G401 (cell line): Measurements from ENCODE around the gene B4GALNT4. TPM values are rescaled to one million over a fixed set of nuclear protein-coding genes. Genes with fewer than 3 reads are reported as not detected.

ENCODE experiments used
- DNase-seq: peaks from one replicate; pipeline ENCODE4 v3.0.0-alpha.2; 2015; ENCODE audit warnings: low spot score
- in situ Hi-C: cut with HindIII; loops from 2 replicates; pipeline ENCODE4 v1.10.0; 2016; ENCODE audit warnings: low sequenced_read_pairs, mixed read lengths
- total RNA-seq: library from RNA; depleted of rRNA; stranded (reverse); fragments of >200 nt; shearing (Covaris generic); gene quantifications from 2 replicates; pipeline ENCODE4 v1.2.3, GENCODE V29; 2014

B4GALNT4 gene
- total RNA-seq, 1 experiment from 2014 or later, result 32.1 TPM

DNA sequence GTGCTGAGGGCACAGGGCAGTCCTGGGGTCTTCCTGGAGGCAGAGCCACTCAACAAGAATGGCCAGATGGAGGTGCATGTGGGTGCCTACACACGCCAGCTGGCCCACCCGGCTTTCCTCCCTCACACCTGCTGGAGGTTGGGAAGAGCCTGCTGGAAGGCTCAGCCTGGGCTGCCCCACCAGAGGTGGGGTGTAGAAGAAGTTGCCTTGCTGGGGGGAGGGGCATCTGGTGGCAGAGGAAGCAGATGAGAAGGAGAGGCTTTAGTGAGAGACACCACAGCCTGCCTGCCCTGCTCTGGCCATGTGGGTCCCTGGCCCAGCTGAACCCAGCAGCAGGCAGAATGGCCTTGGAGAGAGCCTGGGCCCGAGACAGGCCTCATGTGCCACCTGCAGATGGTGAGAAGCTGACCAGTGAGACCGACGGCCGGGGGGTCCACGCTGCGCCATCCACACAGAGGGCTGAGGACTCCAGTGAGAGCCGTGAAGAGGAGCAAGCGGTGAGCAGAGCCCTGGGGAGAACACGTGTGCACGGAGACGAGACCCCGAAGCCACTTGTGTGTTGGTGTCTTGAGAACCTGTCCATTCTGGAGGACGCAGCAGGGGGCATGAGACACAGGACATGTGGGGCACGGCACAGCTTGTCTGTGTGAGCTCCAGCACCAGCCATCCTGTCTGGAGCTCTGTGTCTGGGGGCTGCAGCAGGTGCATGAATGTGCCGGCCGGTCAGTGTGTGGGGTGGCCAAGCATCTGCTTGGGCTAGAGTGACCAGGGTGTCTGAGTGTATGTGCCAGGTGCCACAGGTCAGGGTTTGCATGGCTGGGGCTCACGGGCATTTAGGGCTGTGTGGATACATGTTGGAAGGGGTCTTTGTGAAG lies 2.7 kb downstream of the B4GALNT4 start:
- DNase-seq, result no peak

GRCh38 chr11:372809-373715 lies 3.8 kb downstream of the B4GALNT4 start:
- in situ Hi-C loops, result no loop called here
- DNase-seq, result no peak

More for the DNA sequence above, 2.7 kb downstream of the B4GALNT4 start:
- in situ Hi-C loops, result no loop called here

DNA sequence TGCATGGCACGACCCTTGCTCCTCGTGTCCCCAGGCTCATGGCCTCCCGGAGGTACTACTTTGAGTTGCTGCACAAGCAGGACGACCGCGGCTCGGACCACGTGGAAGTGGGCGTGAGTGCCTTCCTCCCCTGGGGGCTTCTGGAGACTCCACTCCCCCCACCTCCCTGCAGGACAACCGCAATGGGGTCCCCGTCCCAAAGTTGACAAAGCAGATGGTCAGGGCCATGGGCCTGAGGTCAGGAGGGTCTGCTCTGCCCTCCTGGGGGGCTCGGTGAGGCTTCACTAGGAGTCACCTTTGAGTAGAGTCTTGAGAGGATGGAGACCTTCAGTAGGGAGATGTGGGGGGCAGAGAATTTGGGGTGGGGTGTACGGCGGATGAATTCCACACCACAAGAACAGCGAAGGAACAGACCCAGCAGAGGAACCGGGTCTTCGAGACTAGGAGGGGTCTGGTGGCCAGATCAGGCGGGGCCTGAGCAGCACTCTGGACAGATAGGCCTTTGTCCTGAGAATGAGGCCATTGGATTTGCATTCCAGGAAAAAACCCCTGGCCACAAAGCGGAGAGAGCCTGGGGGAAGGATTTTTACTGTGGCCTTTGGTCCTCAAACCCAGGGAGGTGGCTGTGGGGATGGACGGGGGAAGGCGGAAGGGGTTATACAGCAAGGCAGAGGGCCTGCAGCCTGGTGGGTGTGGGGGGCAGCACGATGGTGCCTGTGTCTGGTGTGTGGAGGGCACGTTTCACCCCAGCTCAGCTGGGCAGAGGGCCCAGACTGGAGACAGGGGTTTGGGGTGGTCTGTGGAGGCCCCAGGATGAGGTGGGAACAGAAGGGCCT lies 4.6 kb downstream of the B4GALNT4 start:
- DNase-seq, result no peak
- in situ Hi-C loops, result no loop called here

DNA sequence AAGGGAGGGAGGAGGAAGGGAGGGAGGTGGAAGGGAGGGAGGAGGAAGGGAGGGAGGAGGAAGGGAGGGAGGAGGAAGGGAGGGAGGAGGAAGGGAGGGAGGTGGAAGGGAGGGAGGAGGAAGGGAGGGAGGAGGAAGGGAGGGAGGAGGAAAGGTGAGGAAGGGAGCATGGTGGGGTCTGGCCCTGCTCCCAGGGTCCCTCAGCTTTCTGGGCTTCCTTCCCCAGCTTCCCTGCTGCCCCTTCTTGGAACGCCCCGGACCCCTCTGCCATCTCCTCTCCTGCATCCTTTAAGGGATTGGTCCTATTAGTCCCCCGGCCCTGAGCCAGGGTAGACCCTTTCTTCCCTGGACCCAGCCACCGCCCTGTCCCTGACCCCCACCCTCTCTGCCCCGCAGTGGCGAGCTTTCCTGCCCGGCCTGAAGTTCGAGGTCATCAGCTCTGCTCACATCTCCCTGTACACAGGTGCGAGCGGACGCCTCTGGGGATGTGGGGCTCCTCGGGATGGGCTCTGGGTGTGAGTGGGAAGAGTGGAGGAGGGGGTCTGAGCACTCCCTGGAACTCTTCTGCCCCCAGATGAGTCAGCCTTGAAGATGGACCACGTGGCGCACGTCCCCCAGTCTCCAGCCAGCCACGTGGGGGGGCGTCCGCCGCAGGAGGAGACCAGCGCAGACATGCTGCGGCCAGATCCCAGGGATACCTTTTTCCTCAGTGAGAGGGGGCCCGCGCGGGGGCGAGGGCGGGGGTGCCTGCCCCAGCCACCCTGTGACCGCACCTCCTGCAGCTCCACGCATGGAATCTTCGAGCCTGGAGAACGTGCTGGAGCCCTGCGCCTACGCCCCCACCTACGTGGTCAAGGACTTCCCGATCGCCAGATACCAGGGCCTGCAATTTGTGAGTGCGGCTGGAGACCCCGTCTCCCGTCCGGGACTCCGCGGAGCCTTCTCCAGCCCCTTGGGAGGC lies 6.0 kb downstream of the B4GALNT4 start:
- in situ Hi-C loops, result no loop called here
- DNase-seq, result no peak

GRCh38 chr11:376531-377173 lies 7.4 kb downstream of the B4GALNT4 start:
- in situ Hi-C loops, result no loop called here
- DNase-seq, result no peak

- in situ Hi-C loops, result no loop called here
- no peak for DNase-seq
Observed at GRCh38 chr11:377174-377865, 8.0 kb downstream of the B4GALNT4 start.

GRCh38 chr11:377883-378500 lies 8.7 kb downstream of the B4GALNT4 start:
- in situ Hi-C loops, result no loop called here

DNA sequence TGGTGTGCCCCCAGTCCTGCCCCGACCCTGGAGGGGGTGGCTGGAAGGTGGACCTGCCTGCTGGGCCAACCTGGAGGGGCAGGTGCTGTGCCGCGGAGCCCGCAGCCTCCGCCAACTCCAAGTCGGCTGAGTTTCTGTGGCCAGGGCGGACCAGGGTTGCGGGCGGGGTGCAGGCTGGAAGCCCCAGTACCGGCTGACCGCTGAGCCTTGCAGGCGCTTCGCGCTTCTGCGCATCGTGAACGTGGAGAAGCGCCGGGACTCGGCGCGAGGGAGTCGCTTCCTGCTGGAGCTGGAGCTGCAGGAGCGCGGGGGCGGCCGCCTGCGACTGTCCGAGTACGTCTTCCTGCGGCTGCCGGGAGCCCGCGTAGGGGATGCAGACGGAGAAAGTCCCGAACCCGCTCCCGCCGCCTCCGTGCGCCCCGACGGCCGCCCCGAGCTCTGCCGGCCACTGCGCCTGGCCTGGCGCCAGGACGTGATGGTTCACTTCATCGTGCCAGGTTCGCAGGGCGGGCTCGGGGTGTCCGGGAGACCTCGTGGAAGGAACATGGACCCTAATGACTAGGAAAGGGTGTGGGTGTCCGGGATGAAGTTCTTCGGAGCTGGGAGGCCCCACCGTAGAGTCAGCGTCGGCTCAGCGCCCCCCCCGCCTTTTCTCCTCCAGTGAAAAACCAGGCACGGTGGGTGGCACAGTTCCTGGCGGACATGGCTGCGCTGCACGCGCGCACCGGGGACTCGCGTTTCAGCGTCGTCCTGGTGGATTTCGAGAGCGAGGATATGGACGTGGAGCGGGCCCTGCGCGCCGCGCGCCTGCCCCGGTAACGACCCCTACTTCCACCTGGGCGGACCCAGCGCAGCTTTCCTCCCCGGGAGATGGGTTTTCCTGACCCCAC lies 10.2 kb downstream of the B4GALNT4 start:
- in situ Hi-C loops, result no loop called here

More at GRCh38 chr11:377883-378500, 8.7 kb downstream of the B4GALNT4 start:
- DNase-seq, result no peak

DNA sequence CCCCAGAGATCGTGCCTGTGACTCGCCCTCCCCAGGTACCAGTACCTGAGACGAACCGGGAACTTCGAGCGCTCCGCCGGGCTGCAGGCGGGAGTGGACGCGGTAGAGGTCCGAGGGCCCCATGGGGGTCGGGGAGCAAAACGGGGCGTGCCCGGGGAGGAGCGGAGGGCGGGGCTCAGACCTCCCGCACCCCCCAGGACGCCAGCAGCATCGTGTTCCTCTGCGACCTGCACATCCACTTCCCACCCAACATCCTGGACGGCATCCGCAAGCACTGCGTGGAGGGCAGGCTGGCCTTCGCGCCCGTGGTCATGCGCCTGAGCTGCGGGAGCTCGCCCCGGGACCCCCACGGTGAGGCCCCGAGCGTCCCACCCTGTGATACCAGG lies 10.8 kb downstream of the B4GALNT4 start:
- in situ Hi-C loops, result no loop called here
- DNase-seq, result no peak

More for the DNA sequence above, 10.2 kb downstream of the B4GALNT4 start:
- DNase-seq, result no peak

DNA sequence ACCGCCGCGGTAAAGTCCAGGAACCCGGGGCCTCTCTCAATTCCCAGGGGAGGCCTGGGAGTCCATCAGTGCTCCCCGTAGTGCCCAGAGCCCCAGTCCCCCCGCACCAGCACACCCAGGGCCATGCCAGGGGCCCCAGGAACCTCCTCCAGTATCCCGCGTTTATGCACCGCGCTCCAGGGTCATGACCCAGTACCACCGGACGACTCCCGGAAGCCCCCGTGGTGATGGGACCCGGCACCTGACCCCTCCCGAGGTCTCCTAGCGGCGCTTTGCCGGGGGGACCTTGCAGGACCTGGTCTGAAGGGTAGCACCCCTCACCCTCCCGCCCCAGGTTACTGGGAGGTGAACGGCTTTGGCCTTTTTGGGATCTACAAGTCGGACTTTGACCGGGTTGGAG lies 11.2 kb downstream of the B4GALNT4 start:
- DNase-seq, result no peak
- in situ Hi-C loops, result no loop called here

- in situ Hi-C loops, result no loop called here
Observed at GRCh38 chr11:380996-381395, 11.7 kb downstream of the B4GALNT4 start.

DNA sequence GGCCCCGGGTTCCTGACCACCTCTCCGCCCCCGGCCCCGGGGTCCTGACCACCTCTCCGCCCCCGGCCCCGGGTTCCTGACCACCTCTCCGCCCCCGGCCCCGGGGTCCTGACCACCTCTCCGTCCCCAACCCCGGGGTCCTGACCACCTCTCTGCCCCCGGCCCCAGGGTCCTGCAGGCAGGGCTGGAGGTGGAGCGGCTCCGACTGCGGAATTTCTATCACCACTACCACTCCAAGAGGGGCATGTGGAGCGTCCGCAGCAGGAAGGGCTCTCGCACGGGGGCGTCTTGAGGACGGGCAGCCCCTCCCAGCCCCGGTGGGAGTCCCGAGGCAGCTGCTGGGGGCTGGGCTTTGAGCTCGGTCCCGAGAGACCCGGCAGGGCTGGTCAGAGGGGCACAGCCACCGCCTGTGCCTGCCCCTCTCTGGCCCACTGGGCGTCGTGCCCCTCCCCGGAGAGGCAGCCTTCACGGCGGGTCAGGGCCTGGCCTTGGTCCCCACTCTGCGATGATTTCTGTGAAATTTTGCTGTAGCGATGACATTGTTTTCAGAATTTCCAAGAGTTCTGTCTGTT lies 12.3 kb downstream of the B4GALNT4 start:
- in situ Hi-C loops, result no loop called here

More at GRCh38 chr11:380996-381395, 11.7 kb downstream of the B4GALNT4 start:
- no peak for DNase-seq

DNA sequence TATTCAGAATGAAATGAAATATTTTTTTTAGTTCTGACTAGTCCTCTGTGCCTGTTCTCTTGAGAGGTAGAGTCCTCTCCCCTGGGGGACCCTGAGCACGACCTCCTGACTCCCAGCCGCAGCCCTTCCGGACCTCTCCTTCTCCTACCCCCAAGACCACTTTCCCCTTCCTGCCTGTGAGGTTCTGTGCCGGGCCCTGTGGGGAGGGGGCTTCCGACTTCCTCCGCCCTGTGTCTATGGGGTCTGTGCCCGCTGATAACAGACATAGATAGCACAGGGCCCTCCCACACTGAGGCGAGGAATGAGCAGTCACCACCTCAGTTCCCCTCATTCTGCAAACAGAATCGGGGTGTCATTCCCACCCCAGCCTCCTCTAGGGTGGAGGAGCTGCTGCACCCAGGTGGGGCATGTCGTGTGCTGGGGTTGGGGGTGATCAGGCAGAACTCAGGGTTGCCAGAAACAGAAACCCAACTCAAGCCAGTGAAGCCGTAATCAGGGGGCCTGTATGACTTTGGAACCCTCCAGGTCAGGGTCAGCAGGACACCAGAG lies 12.9 kb downstream of the B4GALNT4 start:
- in situ Hi-C loops, result no loop called here
- DNase-seq, result no peak

More for the DNA sequence above, 12.3 kb downstream of the B4GALNT4 start:
- no peak for DNase-seq

GRCh38 chr11:383431-383830 lies 14.1 kb downstream of the B4GALNT4 start:
- in situ Hi-C loops, result no loop called here
- no peak for DNase-seq

GRCh38 chr11:384511-384910 lies 15.2 kb downstream of the B4GALNT4 start:
- no peak for DNase-seq
- in situ Hi-C loops, result no loop called here
